Liver (tissue), 3 donors: ENCODE data around the gene ARRDC1.

Experiments
- FOXA1 ChIP-seq: IDR thresholded peaks from 2 replicates; pipeline ENCODE4 v1.6.1; 2016; ENCODE audit warnings: antibody characterized with exemption
- GABPA ChIP-seq, 2 donors: IDR thresholded peaks in 1 of 2; conservative IDR thresholded peaks in 1 of 2; 2 replicates each; pipeline ENCODE4 v1.6.1; 2016; ENCODE audit warnings: antibody characterized with exemption in 2 of 2, mild to moderate bottlenecking in 1 of 2, moderate library complexity in 1 of 2
- MAX ChIP-seq: IDR thresholded peaks from 2 replicates; pipeline ENCODE4 v1.6.1; 2016; ENCODE audit warnings: antibody characterized with exemption
- NR2F2 ChIP-seq: IDR thresholded peaks from 2 replicates; pipeline ENCODE4 v1.6.1; 2016; ENCODE audit warnings: antibody characterized with exemption
- REST ChIP-seq: IDR thresholded peaks from 2 replicates; pipeline ENCODE4 v1.6.1; 2016; ENCODE audit warnings: antibody characterized with exemption, mild to moderate bottlenecking
- TAF1 ChIP-seq: conservative IDR thresholded peaks from 2 replicates; pipeline ENCODE4 v1.6.1; 2016; ENCODE audit warnings: antibody characterized with exemption, mild to moderate bottlenecking
- YY1 ChIP-seq: IDR thresholded peaks from 2 replicates; pipeline ENCODE4 v1.6.1; 2016; ENCODE audit warnings: antibody characterized with exemption, mild to moderate bottlenecking
- TF ChIP-seq, protein P1 (sequence below): fragments of 150-350 bp; IDR thresholded peaks from 2 replicates; pipeline ENCODE4 v1.5.1; 2017; ENCODE audit warnings: improper control_type of control experiment, low read depth, low read length; ENCODE audit not compliant: missing input control
- TF ChIP-seq, protein P2 (sequence below): IDR thresholded peaks from 2 replicates; pipeline ENCODE4 v1.6.1; 2016; ENCODE audit warnings: antibody characterized with exemption
- donor health status: healthy.
- donor health status: healthy.

DNA sequence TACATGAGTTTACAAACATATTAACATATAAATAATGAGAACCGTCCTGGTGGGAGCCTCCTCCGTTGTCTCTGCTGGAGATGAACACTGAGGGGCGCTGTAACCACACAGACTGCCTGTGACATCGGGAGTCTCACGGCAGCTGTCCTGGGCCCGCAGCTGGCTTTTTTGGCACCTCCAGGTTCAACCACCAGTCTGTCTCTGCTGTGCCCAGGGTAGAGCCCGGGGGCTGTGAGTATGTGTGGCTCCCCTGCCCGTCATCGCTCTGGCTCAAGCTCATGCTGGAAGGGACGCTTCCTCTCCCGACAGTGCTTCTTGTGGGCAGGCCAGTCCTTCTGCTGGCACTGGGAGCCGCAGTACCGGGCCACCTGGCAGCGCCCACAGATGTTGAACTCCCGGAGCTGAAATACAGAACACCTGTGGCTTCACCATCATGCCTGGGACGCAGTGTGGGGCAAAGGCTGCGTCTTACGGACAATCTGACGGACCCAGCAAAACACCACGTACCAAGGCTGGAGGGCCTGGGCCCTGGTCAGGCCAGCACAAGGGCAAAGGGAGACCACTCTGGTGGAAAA lies 23.1 kb upstream of the ARRDC1 start:
- TF ChIP-seq, protein P1, sequence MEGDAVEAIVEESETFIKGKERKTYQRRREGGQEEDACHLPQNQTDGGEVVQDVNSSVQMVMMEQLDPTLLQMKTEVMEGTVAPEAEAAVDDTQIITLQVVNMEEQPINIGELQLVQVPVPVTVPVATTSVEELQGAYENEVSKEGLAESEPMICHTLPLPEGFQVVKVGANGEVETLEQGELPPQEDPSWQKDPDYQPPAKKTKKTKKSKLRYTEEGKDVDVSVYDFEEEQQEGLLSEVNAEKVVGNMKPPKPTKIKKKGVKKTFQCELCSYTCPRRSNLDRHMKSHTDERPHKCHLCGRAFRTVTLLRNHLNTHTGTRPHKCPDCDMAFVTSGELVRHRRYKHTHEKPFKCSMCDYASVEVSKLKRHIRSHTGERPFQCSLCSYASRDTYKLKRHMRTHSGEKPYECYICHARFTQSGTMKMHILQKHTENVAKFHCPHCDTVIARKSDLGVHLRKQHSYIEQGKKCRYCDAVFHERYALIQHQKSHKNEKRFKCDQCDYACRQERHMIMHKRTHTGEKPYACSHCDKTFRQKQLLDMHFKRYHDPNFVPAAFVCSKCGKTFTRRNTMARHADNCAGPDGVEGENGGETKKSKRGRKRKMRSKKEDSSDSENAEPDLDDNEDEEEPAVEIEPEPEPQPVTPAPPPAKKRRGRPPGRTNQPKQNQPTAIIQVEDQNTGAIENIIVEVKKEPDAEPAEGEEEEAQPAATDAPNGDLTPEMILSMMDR: peak; percentile 26
- TF ChIP-seq NR2F2: no peak
- no peak for TF ChIP-seq TAF1
- no peak for TF ChIP-seq REST
- no peak for TF ChIP-seq MAX
- no peak for TF ChIP-seq FOXA1
- TF ChIP-seq GABPA (IDR thresholded peaks at IDR 0.05 in 1 of 2, conservative IDR thresholded peaks at IDR 0.05 in 1 of 2): no peak
- TF ChIP-seq, protein P2, sequence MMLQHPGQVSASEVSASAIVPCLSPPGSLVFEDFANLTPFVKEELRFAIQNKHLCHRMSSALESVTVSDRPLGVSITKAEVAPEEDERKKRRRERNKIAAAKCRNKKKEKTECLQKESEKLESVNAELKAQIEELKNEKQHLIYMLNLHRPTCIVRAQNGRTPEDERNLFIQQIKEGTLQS: no peak
- TF ChIP-seq YY1: no peak
